Spinal cord (tissue), 10 donors: ENCODE measurements around the gene PITPNM3. TPM values are rescaled to one million over a fixed set of nuclear protein-coding genes. Genes with fewer than 3 reads are reported as not detected.
"Not testable (repeated sequence)": the region's sequence is repeated elsewhere in the genome, so short reads cannot be mapped to it uniquely, and the experiment has no call there.

Source experiments
- DNase-seq, 6 donors: peaks; one replicate each; pipeline versions ENCODE4 v3.0.0 to v3.0.0-alpha.2; 2013 to 2015; ENCODE audit warnings: low spot score in 6 of 6, low read depth in 4 of 6
- H3K27ac ChIP-seq: one replicate; pipeline ENCODE4 v1.5.1; 2013; ENCODE audit warnings: low read depth, low read length, control low read depth
- H3K27me3 ChIP-seq: one replicate; pipeline ENCODE4 v1.6.1; 2013; ENCODE audit warnings: low read length; ENCODE audit not compliant: control insufficient read depth, insufficient read depth
- H3K36me3 ChIP-seq: one replicate; pipeline ENCODE4 v1.6.1; 2013; ENCODE audit warnings: low read length; ENCODE audit not compliant: control insufficient read depth, insufficient read depth
- H3K4me1 ChIP-seq: one replicate; pipeline ENCODE4 v1.6.1; 2013; ENCODE audit warnings: low read length; ENCODE audit not compliant: control insufficient read depth, insufficient read depth
- H3K4me3 ChIP-seq: one replicate; pipeline ENCODE4 v1.5.1; 2013; ENCODE audit warnings: low read depth, low read length, control low read depth
- H3K9me3 ChIP-seq: one replicate; pipeline ENCODE4 v1.6.1; 2013; ENCODE audit warnings: low read length; ENCODE audit not compliant: control insufficient read depth, insufficient read depth
- WGBS: methylation state at CpG from one replicate; pipeline ENCODE4 v1.1.5; 2013; ENCODE audit warnings: missing lambda C conversion rate; ENCODE audit not compliant: insufficient coverage; 5-methylcytosine and 5-hydroxymethylcytosine counted together
- polyA plus RNA-seq, 2 donors: library from polyadenylated mRNA; unstranded; fragments of 120-200 nt; gene quantifications; one replicate each; pipeline ENCODE4 v1.2.1, GENCODE V29; 2013; ENCODE audit not compliant: insufficient read length in 2 of 2
- total RNA-seq, 2 donors: library from RNA; depleted of rRNA in 1 of 2; stranded (reverse); fragments of 120-200 nt in 1 of 2; fragments of >200 nt in 1 of 2; gene quantifications; one replicate each; pipeline versions ENCODE4 v1.2.3 to v1.2.4, GENCODE V29; 2013 to 2014
- donor health status: healthy.

The PITPNM3 gene
- total and polyA plus RNA-seq, 4 donors = 7.3 to 21.6 (median 16.8) TPM

- no peak overlapping the region for H3K27ac ChIP-seq
- peaks cover 42% of the 10 kb centered on the region for H3K36me3 ChIP-seq
- 87% methylated on average over 7 of the region's 7 CpGs for WGBS
These were observed 19.9 kb upstream of the PITPNM3 start for GRCh38 chr17:6576038-6576785.

GRCh38 chr17:6575596-6575988 lies 19.2 kb upstream of the PITPNM3 start:
- Histone ChIP-seq H3K27me3 (no peaks in the 10 kb centered on the region), H3K4me1 (peaks cover 21% of the 10 kb centered on the region), H3K4me3 (no peak overlapping the region), H3K36me3 (peaks cover 43% of the 10 kb centered on the region), H3K27ac (no peak overlapping the region), H3K9me3 (no peaks in the 10 kb centered on the region)
- DNase-seq = no peak
- WGBS = 76% methylated on average over 5 of the region's 5 CpGs

More at GRCh38 chr17:6576038-6576785, 19.9 kb upstream of the PITPNM3 start:
- DNase-seq = no peak
- Histone ChIP-seq H3K4me3 (no peak overlapping the region), H3K27me3 (no peaks in the 10 kb centered on the region), H3K9me3 (no peaks in the 10 kb centered on the region), H3K4me1 (peaks cover 15% of the 10 kb centered on the region)

GRCh38 chr17:6574687-6575595 lies 18.6 kb upstream of the PITPNM3 start:
- no peak for DNase-seq
- Histone ChIP-seq H3K9me3 (no peaks in the 10 kb centered on the region), H3K27ac (no peak overlapping the region), H3K4me1 (peaks cover 23% of the 10 kb centered on the region), H3K27me3 (no peaks in the 10 kb centered on the region), H3K4me3 (no peak overlapping the region), H3K36me3 (peaks cover 42% of the 10 kb centered on the region)
- 61% methylated on average over 23 of the region's 23 CpGs for WGBS

- no peak for DNase-seq
- peaks cover 26% of the 10 kb centered on the region for H3K4me1 ChIP-seq
- H3K27me3 ChIP-seq = no peaks in the 10 kb centered on the region
- no peaks in the 10 kb centered on the region for H3K9me3 ChIP-seq
- 93% methylated on average over 10 of the region's 13 CpGs for WGBS
- H3K36me3 ChIP-seq = peaks cover 42% of the 10 kb centered on the region
- H3K4me3 ChIP-seq = no peak overlapping the region
- no peak overlapping the region for H3K27ac ChIP-seq
These were observed 17.8 kb upstream of the PITPNM3 start for GRCh38 chr17:6573982-6574686.

GRCh38 chr17:6573495-6573894 lies 17.1 kb upstream of the PITPNM3 start:
- Histone ChIP-seq H3K4me1 (peaks cover 26% of the 10 kb centered on the region), H3K36me3 (peaks cover 42% of the 10 kb centered on the region)
- H3K4me3 ChIP-seq, DNase-seq, H3K27me3 ChIP-seq, H3K27ac ChIP-seq, H3K9me3 ChIP-seq: not testable (repeated sequence)
- WGBS = 98% methylated on average over 4 of the region's 6 CpGs

GRCh38 chr17:6572972-6573370 lies 16.6 kb upstream of the PITPNM3 start:
- 92% methylated on average over 8 of the region's 8 CpGs for WGBS

GRCh38 chr17:6571452-6571781 lies 15.1 kb upstream of the PITPNM3 start:
- Histone ChIP-seq H3K4me3 (no peak overlapping the region), H3K9me3 (no peaks in the 10 kb centered on the region), H3K4me1 (peaks cover 35% of the 10 kb centered on the region), H3K27me3 (no peaks in the 10 kb centered on the region), H3K27ac (no peak overlapping the region), H3K36me3 (peaks cover 29% of the 10 kb centered on the region)
- no peak for DNase-seq
- no CpG with 5 or more reads among the region's 7 CpGs for WGBS

More at GRCh38 chr17:6572972-6573370, 16.6 kb upstream of the PITPNM3 start:
- DNase-seq = no peak
- H3K9me3 ChIP-seq = no peaks in the 10 kb centered on the region
- H3K36me3 ChIP-seq = peaks cover 42% of the 10 kb centered on the region
- H3K27me3 ChIP-seq = no peaks in the 10 kb centered on the region
- H3K4me3 ChIP-seq = no peak overlapping the region
- H3K4me1 ChIP-seq = peaks cover 31% of the 10 kb centered on the region
- no peak overlapping the region for H3K27ac ChIP-seq

- peaks cover 35% of the 10 kb centered on the region for H3K4me1 ChIP-seq
- WGBS = 41% methylated on average over 15 of the region's 18 CpGs
- H3K27ac ChIP-seq = no peak overlapping the region
- H3K4me3 ChIP-seq = no peak overlapping the region
- H3K36me3 ChIP-seq = peaks cover 25% of the 10 kb centered on the region
- no peaks in the 10 kb centered on the region for H3K27me3 ChIP-seq
- no peaks in the 10 kb centered on the region for H3K9me3 ChIP-seq
- DNase-seq = peak in 1 of 6 donors; percentile 63
These were observed 14.5 kb upstream of the PITPNM3 start for GRCh38 chr17:6570731-6571451.
